ENCODE data around the gene APOA1. TPM values are rescaled to one million over a fixed set of nuclear protein-coding genes. Genes with fewer than 3 reads are reported as not detected.

Gene APOA1
- total and polyA plus RNA-seq, 2 of the 4 experiments (the other 2 are of a cell fraction), result 0.18 to 0.89 TPM

DNA sequence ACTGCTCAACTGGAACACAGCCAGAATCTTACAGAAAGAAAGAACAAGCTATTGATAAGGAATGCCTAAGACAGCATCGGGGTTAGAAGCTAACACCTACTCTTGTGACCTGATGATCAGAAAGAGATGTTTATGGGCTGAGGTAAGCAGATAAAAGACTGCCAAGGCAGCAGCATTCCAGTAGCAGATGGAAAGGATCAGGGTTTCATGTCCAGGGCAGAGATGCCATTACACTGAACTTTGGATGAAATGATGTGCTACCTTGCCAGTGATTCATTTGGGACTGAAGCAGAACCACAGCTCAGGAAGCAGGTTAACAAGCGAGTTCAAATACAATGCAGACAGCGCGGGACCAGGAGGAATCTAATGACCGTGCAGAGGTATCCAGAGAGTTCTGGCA is 27.1 kb upstream of the APOA1 start:
- ChIA-PET CTCF (no interaction called here), POLR2A (ENCODE audit: unreplicated experiment) (interaction anchor here (0.5 kb wide), 1 partner anchor 252 kb away, joined by 3 read pairs; no protein-coding TSS in a partner anchor)
- Histone ChIP-seq H4K5ac (ENCODE audit: low read depth, low read length) (no peak overlapping the region), H3K18ac (ENCODE audit: low read depth, low read length) (no peak overlapping the region), H3K4ac (ENCODE audit: low read depth, low read length) (no peak overlapping the region), H4K91ac (ENCODE audit: insufficient read depth, low read depth, low read length) (no peak overlapping the region), H3K27ac (ENCODE audit: insufficient read depth, low read length) (no peak overlapping the region), H3K36me3 (ENCODE audit: control insufficient read depth, insufficient read depth, low read length) (peaks cover 34% of the 10 kb centered on the region), H3K56ac (ENCODE audit: extremely low read depth, insufficient read depth, low read length) (no peak overlapping the region), H2BK20ac (ENCODE audit: low read depth, low read length) (no peak overlapping the region), H3K23ac (ENCODE audit: low read depth, low read length) (no peak overlapping the region), H3K14ac (replicated peaks; ENCODE audit: low read depth, low read length) (no peak overlapping the region), H3K4me1 (ENCODE audit: control insufficient read depth, insufficient read depth, low read length) (peaks cover 12% of the 10 kb centered on the region), H3K4me2 (ENCODE audit: low read depth, low read length) (no peak overlapping the region), H4K20me1 (ENCODE audit: insufficient read depth, low read length) (no peaks in the 10 kb centered on the region), H4K8ac (ENCODE audit: low read depth in 2 of 2, low read length in 2 of 2) (no peak overlapping the region), H2BK5ac (ENCODE audit: low read depth, low read length, poor library complexity, severe bottlenecking) (no peak overlapping the region), H3K9me3 (ENCODE audit: control insufficient read depth, insufficient read depth, low read length) (no peaks in the 10 kb centered on the region), H2AK9ac (replicated peaks; ENCODE audit: low read depth, low read length, poor library complexity) (no peak overlapping the region), H2AFZ (replicated peaks; ENCODE audit: low read length, poor library complexity) (no peak overlapping the region), H2AK5ac (ENCODE audit: low read depth, low read length) (no peak overlapping the region), H3K4me3 (ENCODE audit: insufficient read depth, low read depth, low read length) (no peak overlapping the region), H3K9ac (ENCODE audit: low read depth, low read length) (no peak overlapping the region), H3K79me1 (ENCODE audit: low read depth in 1 of 2, low read length in 2 of 2) (no peaks in the 10 kb centered on the region), H3K27me3 (ENCODE audit: control insufficient read depth, insufficient read depth, low read length) (no peaks in the 10 kb centered on the region), H2BK120ac (ENCODE audit: low read depth, low read length) (no peak overlapping the region), H2BK15ac (ENCODE audit: low read depth, low read length) (no peak overlapping the region), H3K9me1 (ENCODE audit: insufficient read depth, low read length) (peaks cover 9% of the 10 kb centered on the region)
- no peak for TF ChIP-seq NFE2L2 (IDR thresholded peaks at IDR 0.05; ENCODE audit: low read depth, low read length)
- TF ChIP-seq RCOR1 (IDR thresholded peaks at IDR 0.05; ENCODE audit: insufficient replicate concordance, low read length), result no peak
- no peak for TF ChIP-seq CHD1 (IDR thresholded peaks at IDR 0.05; ENCODE audit: low read depth, low read length)
- no peak for TF ChIP-seq CEBPB (IDR thresholded peaks at IDR 0.05; ENCODE audit: low read depth, low read length)
- in situ Hi-C loops (cut with MboI; ENCODE audit: low sequenced_read_pairs) (no loop called here), intact Hi-C loops (cut with micrococcal nuclease) (no loop called here), dilution Hi-C loops (cut with HindIII; ENCODE audit: low sequenced_read_pairs, unreplicated experiment) (no loop called here)
- DNase-seq, result peak; percentile 48
- ATAC-seq (ENCODE audit: low read depth), result no peak
- no TSS peak for BruUV-seq (replicated peaks)
- 80% methylated on average over 5 of the region's 5 CpGs; no CpG with 5 or more reads in 1 of the 2 experiments for WGBS, 2 experiments (ENCODE audit: extremely low coverage in 2 of 2, insufficient read length in 1 of 2)

Data from IMR-90 (cell line).